Erythroblast (primary cell): Measurements from ENCODE around the gene DST.
"Not testable (repeated sequence)": the region's sequence is repeated elsewhere in the genome, so short reads cannot be mapped to it uniquely, and the experiment has no call there.

Source experiments
- GATA1 ChIP-seq: IDR thresholded peaks from 2 replicates; pipeline ENCODE4 v1.6.1; 2011; ENCODE audit warnings: low read depth, mild to moderate bottlenecking, control low read depth, low read length, moderate library complexity
- POLR2A ChIP-seq: IDR thresholded peaks from 2 replicates; pipeline ENCODE4 v1.6.1; 2011; ENCODE audit warnings: mild to moderate bottlenecking, low read length

DNA sequence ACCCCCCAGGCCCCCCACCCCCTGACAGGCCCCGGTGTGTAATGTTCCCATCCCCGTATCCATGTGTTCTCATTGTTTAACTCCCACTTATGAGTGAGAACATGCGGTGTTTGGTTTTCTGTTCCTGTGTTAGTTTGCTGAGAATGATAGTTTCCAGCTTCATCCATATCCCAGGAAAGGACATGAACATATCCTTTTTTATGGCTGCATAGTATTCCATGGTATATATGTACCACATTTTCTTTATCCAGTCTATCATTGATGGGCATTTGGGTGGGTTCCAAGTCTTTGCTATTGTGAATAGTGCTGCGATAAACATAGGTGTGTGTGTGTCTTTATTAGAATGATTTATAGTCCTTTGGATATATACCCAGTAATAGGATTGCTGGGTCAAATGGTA, 80.0 kb downstream of the DST start:
- TF ChIP-seq POLR2A, GATA1: not testable (repeated sequence)
